ENCODE data around the gene AOC2. TPM values are rescaled to one million over a fixed set of nuclear protein-coding genes. Genes with fewer than 3 reads are reported as not detected.
A peak's percentile ranks its signal among the peaks of the same experiment; 100 is the strongest.

AOC2 gene
- polyA plus RNA-seq (2012; ENCODE audit: missing spikeins), result 0.89 TPM

GRCh38 chr17:42844271-42844670 is at the start of gene AOC2:
AOC2 (plus strand) TSS chr17:42844580; CDS start chr17:42844627, 47 bp downstream.
- FAIRE-seq (no peak), DNase-seq (ENCODE audit: insufficient read length) (no peak)
- TF ChIP-seq POLR2AphosphoS5 (IDR thresholded peaks at IDR 0.05; ENCODE audit: low read depth, low read length) (no peak), TAF1 (IDR thresholded peaks at IDR 0.05; ENCODE audit: borderline replicate concordance, low read depth, low read length) (no peak), POLR2A (IDR thresholded peaks at IDR 0.05; ENCODE audit: low read depth, low read length) (no peak; the same call in 1 of the 2 replicates)

DNA sequence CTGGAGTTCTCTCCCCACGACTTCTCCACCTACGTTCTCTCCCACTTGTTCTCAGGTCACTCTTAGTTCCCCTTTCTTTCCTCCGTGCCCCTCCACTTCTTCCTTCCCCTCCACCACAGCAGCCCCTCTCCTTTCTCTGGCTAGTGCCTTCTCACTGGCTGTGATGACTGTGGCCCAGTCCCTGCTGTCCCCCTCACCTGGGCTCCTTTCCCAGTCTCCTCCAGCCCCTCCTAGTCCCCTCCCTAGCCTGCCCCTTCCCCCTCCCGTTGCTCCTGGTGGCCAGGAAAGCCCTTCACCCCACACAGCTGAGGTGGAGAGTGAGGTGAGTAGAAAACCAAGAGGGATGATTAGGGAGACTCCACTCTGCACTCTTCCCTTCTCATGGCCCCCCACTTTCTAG is 49.3 kb upstream of the AOC2 start:
- no peak for DNase-seq (ENCODE audit: insufficient read length)
- FAIRE-seq, result no peak
- TF ChIP-seq POLR2A (IDR thresholded peaks at IDR 0.05; ENCODE audit: low read depth, low read length) (no peak), POLR2AphosphoS5 (IDR thresholded peaks at IDR 0.05; ENCODE audit: low read depth, low read length) (no peak), TAF1 (IDR thresholded peaks at IDR 0.05; ENCODE audit: borderline replicate concordance, low read depth, low read length) (no peak)

DNA sequence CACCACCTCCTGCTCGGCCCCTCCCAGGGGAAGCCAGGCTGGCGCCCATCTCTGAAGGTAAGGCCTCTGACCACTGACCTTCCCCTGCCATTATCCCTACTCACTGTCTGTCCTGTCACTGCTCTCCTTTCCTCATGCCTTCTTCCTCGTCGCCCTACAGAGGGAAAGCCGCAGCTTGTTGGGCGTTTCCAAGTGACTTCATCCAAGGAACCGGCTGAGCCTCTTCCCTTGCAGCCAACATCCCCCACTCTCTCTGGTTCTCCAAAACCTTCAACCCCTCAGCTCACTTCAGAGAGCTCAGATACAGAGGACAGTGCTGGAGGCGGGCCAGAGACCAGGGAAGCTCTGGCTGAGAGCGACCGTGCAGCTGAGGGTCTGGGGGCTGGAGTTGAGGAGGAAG is 48.9 kb upstream of the AOC2 start:
- FAIRE-seq (no peak), DNase-seq (ENCODE audit: insufficient read length) (no peak)
- TF ChIP-seq TAF1 (IDR thresholded peaks at IDR 0.05; ENCODE audit: borderline replicate concordance, low read depth, low read length) (no peak), POLR2AphosphoS5 (IDR thresholded peaks at IDR 0.05; ENCODE audit: low read depth, low read length) (no peak), POLR2A (IDR thresholded peaks at IDR 0.05; ENCODE audit: low read depth, low read length) (no peak)

DNA sequence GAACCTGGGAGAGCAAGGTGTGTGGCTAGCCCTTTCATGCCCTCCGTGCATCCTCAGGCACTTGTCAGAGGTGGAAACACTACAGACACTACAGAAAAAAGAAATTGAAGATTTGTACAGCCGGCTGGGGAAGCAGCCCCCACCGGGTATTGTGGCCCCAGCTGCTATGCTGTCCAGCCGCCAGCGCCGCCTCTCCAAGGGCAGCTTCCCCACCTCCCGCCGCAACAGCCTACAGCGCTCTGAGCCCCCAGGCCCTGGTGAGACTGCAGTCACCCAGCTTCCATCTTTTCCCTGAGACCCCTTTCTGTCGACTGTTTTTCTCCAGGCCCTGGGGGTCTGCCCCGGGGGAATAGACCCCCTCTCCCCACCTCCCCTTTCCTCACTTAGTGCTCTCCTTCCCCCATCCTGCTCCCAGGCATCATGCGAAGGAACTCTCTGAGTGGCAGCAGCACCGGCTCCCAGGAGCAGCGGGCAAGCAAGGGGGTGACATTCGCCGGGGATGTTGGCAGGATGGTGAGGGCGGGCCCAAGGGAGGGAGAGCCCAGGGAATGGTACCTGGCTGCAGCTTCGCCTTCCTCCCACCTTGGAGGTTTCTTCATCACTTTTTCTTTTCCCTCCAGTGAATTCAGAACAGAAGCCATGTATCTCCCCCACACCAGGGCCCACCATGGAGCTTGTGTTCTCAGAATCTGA is 48.2 kb upstream of the AOC2 start:
- TF ChIP-seq TAF1 (IDR thresholded peaks at IDR 0.05; ENCODE audit: borderline replicate concordance, low read depth, low read length) (no peak), POLR2AphosphoS5 (IDR thresholded peaks at IDR 0.05; ENCODE audit: low read depth, low read length) (no peak), POLR2A (IDR thresholded peaks at IDR 0.05; ENCODE audit: low read depth, low read length) (no peak)
- FAIRE-seq, result no peak
- no peak for DNase-seq (ENCODE audit: insufficient read length)

GRCh38 chr17:42797067-42798007 is 47.0 kb upstream of the AOC2 start:
- TF ChIP-seq POLR2AphosphoS5 (IDR thresholded peaks at IDR 0.05; ENCODE audit: low read depth, low read length) (no peak), POLR2A (IDR thresholded peaks at IDR 0.05; ENCODE audit: low read depth, low read length) (no peak), TAF1 (IDR thresholded peaks at IDR 0.05; ENCODE audit: borderline replicate concordance, low read depth, low read length) (no peak)
- FAIRE-seq, result peak; percentile 30
- no peak for DNase-seq (ENCODE audit: insufficient read length)

- TF ChIP-seq POLR2AphosphoS5 (IDR thresholded peaks at IDR 0.05; ENCODE audit: low read depth, low read length), result no peak
- TF ChIP-seq POLR2A (IDR thresholded peaks at IDR 0.05; ENCODE audit: low read depth, low read length), result no peak
- TF ChIP-seq TAF1 (IDR thresholded peaks at IDR 0.05; ENCODE audit: borderline replicate concordance, low read depth, low read length), result no peak
These were observed 46.4 kb upstream of the AOC2 start for GRCh38 chr17:42798011-42798382.

GRCh38 chr17:42798383-42799380 is 45.7 kb upstream of the AOC2 start, which contains the start of the genes CNTD1 and COA3:
CNTD1 (plus strand) TSS chr17:42798861; CDS start chr17:42799068, 207 bp downstream.
COA3 (minus strand) TSS chr17:42798704; CDS start chr17:42798681, 23 bp downstream.
- DNase-seq (ENCODE audit: insufficient read length) (peak; percentile 94), FAIRE-seq (peak; percentile 94)
- TF ChIP-seq POLR2A (IDR thresholded peaks at IDR 0.05; ENCODE audit: low read depth, low read length) (peak; percentile 67; the same call in 1 of the 2 replicates), TAF1 (IDR thresholded peaks at IDR 0.05; ENCODE audit: borderline replicate concordance, low read depth, low read length) (peak; percentile 38; the same call in 1 of the 2 replicates), POLR2AphosphoS5 (IDR thresholded peaks at IDR 0.05; ENCODE audit: low read depth, low read length) (no peak)

More at GRCh38 chr17:42798011-42798382, 46.4 kb upstream of the AOC2 start:
- DNase-seq (ENCODE audit: insufficient read length), result no peak
- FAIRE-seq, result no peak

GRCh38 chr17:42803074-42803883 is 41.1 kb upstream of the AOC2 start:
- TF ChIP-seq TAF1 (IDR thresholded peaks at IDR 0.05; ENCODE audit: borderline replicate concordance, low read depth, low read length), result no peak
- no peak for DNase-seq (ENCODE audit: insufficient read length)
- FAIRE-seq, result no peak

GRCh38 chr17:42804918-42805367 is 39.4 kb upstream of the AOC2 start:
- DNase-seq (ENCODE audit: insufficient read length) (no peak), FAIRE-seq (no peak)
- TF ChIP-seq POLR2A (IDR thresholded peaks at IDR 0.05; ENCODE audit: low read depth, low read length), result no peak
- no peak for TF ChIP-seq POLR2AphosphoS5 (IDR thresholded peaks at IDR 0.05; ENCODE audit: low read depth, low read length)
- TF ChIP-seq TAF1 (IDR thresholded peaks at IDR 0.05; ENCODE audit: borderline replicate concordance, low read depth, low read length), result no peak

GRCh38 chr17:42806249-42806648 is 38.1 kb upstream of the AOC2 start:
- no peak for FAIRE-seq
- DNase-seq (ENCODE audit: insufficient read length), result no peak
- no peak for TF ChIP-seq TAF1 (IDR thresholded peaks at IDR 0.05; ENCODE audit: borderline replicate concordance, low read depth, low read length)
- TF ChIP-seq POLR2A (IDR thresholded peaks at IDR 0.05; ENCODE audit: low read depth, low read length), result no peak
- no peak for TF ChIP-seq POLR2AphosphoS5 (IDR thresholded peaks at IDR 0.05; ENCODE audit: low read depth, low read length)
